ENCODE results near the gene DERL3.
A peak's percentile ranks its signal among the peaks of the same experiment; 100 is the strongest.
"Not testable (repeated sequence)": the region's sequence is repeated elsewhere in the genome, so short reads cannot be mapped to it uniquely, and the experiment has no call there.

Gene DERL3

DNA sequence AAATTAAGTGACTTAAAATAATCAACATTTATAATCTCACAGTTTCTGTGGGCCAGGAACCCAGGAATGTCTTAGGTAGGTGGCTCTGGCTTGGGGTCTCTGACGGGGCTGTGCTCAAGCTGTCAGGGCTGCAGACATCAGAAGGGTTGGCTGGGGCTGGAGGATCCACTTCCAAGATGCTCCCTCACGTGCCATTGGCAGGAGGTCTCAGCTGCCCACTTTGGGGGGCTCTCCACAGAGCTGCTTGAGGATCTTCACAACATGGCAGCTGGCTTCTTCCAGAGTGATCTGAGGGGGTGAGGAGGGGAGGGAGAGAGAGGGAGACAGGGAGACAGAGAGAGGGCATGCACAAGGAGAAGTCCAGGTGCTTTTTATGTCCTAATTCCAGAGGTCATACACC is 37.0 kb upstream of the DERL3 start:
- ChIA-PET POLR2A (no interaction called here), CTCF (interaction anchor here (1.1 to 1.2 kb wide), 2 partner anchors 18 to 26 kb away, joined by 3 to 12 read pairs; partner anchors contain the start of gene MIF)
- TF ChIP-seq, protein P1, sequence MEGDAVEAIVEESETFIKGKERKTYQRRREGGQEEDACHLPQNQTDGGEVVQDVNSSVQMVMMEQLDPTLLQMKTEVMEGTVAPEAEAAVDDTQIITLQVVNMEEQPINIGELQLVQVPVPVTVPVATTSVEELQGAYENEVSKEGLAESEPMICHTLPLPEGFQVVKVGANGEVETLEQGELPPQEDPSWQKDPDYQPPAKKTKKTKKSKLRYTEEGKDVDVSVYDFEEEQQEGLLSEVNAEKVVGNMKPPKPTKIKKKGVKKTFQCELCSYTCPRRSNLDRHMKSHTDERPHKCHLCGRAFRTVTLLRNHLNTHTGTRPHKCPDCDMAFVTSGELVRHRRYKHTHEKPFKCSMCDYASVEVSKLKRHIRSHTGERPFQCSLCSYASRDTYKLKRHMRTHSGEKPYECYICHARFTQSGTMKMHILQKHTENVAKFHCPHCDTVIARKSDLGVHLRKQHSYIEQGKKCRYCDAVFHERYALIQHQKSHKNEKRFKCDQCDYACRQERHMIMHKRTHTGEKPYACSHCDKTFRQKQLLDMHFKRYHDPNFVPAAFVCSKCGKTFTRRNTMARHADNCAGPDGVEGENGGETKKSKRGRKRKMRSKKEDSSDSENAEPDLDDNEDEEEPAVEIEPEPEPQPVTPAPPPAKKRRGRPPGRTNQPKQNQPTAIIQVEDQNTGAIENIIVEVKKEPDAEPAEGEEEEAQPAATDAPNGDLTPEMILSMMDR (IDR thresholded peaks at IDR 0.05; ENCODE audit: insufficient read depth, low read length, missing control alignments) = no peak
- DNase-seq (ENCODE audit: low read depth, low spot score) = no peak
- H3K4me3 ChIP-seq (ENCODE audit: low read depth, low read length) = no peak overlapping the region

DNA sequence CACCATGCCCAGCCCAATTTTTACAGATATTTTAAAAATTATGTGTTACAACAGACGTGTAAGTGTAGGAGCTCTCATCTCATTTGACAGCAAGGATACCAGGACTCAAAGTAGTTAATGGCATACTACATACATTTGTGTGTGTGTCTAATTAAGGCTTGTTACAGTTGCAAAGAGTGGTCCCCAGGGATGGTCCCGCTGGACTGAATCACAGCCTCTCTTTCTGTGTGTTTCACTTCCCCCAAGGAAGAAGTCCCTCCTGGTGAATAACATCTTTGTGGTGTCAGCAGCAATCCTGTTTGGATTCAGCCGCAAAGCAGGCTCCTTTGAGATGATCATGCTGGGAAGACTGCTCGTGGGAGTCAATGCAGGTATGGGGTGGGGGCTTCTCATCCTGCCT is 36.1 kb upstream of the DERL3 start:
- POLR2A ChIA-PET = no interaction called here

DNA sequence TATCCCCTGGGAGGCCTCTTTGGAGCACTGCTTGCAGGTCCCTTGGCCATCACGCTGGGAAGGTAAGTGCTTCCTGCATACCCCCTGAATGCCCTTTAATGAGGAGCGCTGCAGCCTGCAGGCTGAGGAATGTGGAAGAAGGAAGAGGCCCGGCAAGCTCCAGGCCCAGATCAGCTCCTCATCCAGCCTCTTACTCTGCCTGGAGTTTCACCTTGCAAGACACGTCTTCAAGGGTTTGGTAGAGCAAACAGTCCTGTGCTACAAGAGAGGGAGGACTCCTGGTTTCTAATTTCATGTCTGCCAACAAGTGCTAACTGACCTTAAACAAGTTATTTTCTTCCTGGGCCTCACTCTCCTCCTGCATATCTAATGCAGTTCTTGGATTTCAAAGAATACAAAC is 29.8 kb upstream of the DERL3 start:
- no peak overlapping the region for H3K4me3 ChIP-seq (ENCODE audit: low read depth, low read length)
- DNase-seq (ENCODE audit: low read depth, low spot score) = no peak
- ChIA-PET POLR2A (no interaction called here), CTCF (interaction anchor here (0.6 to 1.7 kb wide), 4 partner anchors 9 to 16 kb away, joined by 3 to 4 read pairs (median 4); no protein-coding TSS in a partner anchor)
- TF ChIP-seq, protein P1 (IDR thresholded peaks at IDR 0.05; ENCODE audit: insufficient read depth, low read length, missing control alignments) = no peak

More for the DNA sequence above, 36.1 kb upstream of the DERL3 start:
- H3K4me3 ChIP-seq (ENCODE audit: low read depth, low read length) = no peak overlapping the region
- CTCF ChIA-PET = interaction anchor here (1.1 to 3.7 kb wide), 4 partner anchors 8 to 25 kb away, joined by 3 to 20 read pairs (median 8); partner anchors contain the start of gene MIF
- TF ChIP-seq, protein P1 (IDR thresholded peaks at IDR 0.05; ENCODE audit: insufficient read depth, low read length, missing control alignments) = no peak
- DNase-seq (ENCODE audit: low read depth, low spot score) = no peak

DNA sequence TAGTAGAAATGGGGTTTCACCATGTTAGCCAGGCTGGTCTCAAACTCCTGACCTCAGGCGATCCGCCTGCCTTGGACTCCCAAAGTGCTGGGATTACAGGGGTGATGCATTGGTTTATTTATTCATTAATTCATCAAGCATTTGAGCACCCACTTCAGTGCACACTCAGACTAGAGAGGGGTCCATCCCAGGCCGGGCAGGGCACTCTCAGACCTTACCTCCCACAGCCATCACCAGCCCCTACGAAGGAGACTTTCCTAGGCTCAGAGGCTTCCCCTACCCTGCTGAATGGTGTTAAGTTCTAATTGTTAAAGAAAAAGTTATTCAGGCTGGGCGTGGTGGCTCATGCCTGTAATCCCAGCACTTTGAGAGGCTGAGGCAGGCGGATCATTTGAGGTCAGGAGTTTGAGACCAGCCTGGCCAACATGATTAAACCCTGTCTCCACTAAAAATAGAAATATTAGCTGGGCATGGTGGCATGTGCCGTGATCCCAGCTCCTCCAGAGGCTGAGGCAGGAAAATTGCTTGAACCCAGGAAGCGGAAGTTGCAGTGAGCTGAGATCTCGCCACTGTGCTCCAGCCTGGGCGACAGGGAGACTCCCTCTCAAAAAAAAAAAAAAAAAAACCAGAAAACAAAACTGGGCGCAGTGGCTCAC is 25.8 kb upstream of the DERL3 start:
- CTCF ChIA-PET = interaction anchor here (1.4 to 3.9 kb wide), 6 partner anchors 8 to 91 kb away, joined by 3 to 23 read pairs (median 14); partner anchors contain the start of gene MIF
- H3K4me3 ChIP-seq (ENCODE audit: low read depth, low read length); DNase-seq (ENCODE audit: low read depth, low spot score); POLR2A ChIA-PET: not testable (repeated sequence)

DNA sequence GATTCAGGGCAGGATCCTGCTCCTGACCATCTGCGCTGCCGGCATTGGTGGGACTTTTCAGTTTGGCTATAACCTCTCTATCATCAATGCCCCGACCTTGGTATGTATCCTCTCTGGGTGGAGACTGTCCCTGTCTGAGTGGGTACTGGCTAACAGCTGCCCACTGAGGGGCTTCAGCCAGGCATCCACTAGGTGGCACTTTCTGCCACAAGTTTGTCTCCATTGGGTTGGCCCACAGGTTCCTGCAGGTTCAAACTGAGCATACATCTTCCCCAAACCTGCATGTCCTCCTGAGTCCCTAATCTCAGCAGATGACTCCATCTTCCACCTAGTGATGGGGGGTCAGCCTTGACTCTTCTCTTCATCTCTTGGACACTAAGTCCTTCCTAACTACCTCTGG is 23.3 kb upstream of the DERL3 start:
- ChIA-PET POLR2A (no interaction called here), CTCF (interaction anchor here (2.3 to 3.9 kb wide), 4 partner anchors 11 to 94 kb away, joined by 7 to 23 read pairs (median 18); partner anchors contain the start of gene MIF)
- DNase-seq (ENCODE audit: low read depth, low spot score) = no peak
- TF ChIP-seq, protein P1 (IDR thresholded peaks at IDR 0.05; ENCODE audit: insufficient read depth, low read length, missing control alignments) = peak; percentile 78
- H3K4me3 ChIP-seq (ENCODE audit: low read depth, low read length) = no peak overlapping the region

DNA sequence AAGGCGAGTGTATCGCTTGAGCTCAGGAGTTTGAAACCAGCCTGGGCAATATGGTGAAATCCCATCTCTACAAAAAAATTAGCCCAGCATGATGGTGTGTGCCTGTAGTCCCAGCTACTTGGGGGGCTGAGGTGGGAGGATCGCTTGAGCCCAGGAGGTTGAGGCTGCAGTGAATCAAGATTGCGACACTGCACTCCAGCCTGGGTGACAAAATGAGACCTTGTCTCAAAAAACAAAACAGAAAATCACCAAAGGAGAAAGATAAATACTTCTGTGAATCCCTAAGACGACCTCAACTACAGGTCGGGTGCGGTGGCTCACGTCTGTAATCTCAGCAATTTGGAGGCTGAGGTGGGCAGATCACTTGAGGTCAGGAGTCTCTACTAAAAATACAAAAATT is 21.4 kb upstream of the DERL3 start:
- POLR2A ChIA-PET; H3K4me3 ChIP-seq (ENCODE audit: low read depth, low read length); DNase-seq (ENCODE audit: low read depth, low spot score): not testable (repeated sequence)
- CTCF ChIA-PET = interaction anchor here (0.9 to 4.5 kb wide), 6 partner anchors 8 to 95 kb away, joined by 3 to 50 read pairs (median 18); partner anchors contain the start of gene MIF

DNA sequence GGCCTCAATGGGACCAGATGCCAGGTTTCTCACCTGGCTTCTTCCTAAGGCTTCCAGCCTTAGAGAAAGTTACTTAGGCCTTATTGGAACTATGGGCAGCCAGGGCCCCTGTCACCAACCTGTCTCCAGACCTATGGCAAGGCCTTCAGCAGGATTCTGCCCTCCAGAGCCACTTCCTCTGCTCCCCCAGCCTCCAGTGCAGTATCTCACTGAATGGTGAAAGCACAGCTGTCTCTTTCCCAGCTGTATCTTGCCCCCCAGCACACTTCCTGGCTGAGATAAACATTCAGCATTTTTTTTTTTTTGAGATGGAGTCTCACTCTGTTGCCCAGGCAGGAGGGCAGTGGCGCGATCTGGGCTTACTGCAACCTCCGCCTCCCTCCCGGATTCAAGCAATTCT is 20.4 kb upstream of the DERL3 start:
- DNase-seq (ENCODE audit: low read depth, low spot score) = no peak
- ChIA-PET CTCF (interaction anchor here (0.8 to 4.5 kb wide), 8 partner anchors 9 to 97 kb away, joined by 3 to 50 read pairs (median 8); partner anchors contain the start of genes CHCHD10 and MIF), POLR2A (interaction anchor here (1.0 kb wide), 1 partner anchor 35 kb away, joined by 4 read pairs; the partner anchor contains the start of gene MIF)
- no peak overlapping the region for H3K4me3 ChIP-seq (ENCODE audit: low read depth, low read length)
- TF ChIP-seq, protein P1 (IDR thresholded peaks at IDR 0.05; ENCODE audit: insufficient read depth, low read length, missing control alignments) = no peak

All from AG04449 (cell line).